Activated naive CD8-positive, alpha-beta T cell treated with anti-CD3 and anti-CD28 coated beads for 36 hours (primary cell): Measurements from ENCODE around the gene CAPN10. TPM values are rescaled to one million over a fixed set of nuclear protein-coding genes. Genes with fewer than 3 reads are reported as not detected.

ENCODE experiments used
- DNase-seq: peaks from one replicate; pipeline ENCODE4 v3.0.0; 2021
- H3K27ac Mint-ChIP-seq: one replicate; pipeline ENCODE4 v1.8.0; 2022; ENCODE audit warnings: mild to moderate bottlenecking, moderate library complexity, mixed read lengths
- H3K27me3 Mint-ChIP-seq: one replicate; pipeline ENCODE4 v1.8.0; 2022; ENCODE audit warnings: mild to moderate bottlenecking, mixed read lengths
- H3K36me3 Mint-ChIP-seq: one replicate; pipeline ENCODE4 v1.8.0; 2021; ENCODE audit warnings: mild to moderate bottlenecking, mixed read lengths
- H3K4me1 Mint-ChIP-seq: one replicate; pipeline ENCODE4 v1.8.0; 2021; ENCODE audit warnings: mixed read lengths
- H3K4me3 Mint-ChIP-seq: one replicate; pipeline ENCODE4 v1.8.0; 2022; ENCODE audit warnings: mild to moderate bottlenecking, moderate library complexity, mixed read lengths
- H3K9me3 Mint-ChIP-seq: one replicate; pipeline ENCODE4 v1.8.0; 2022; ENCODE audit warnings: mixed read lengths
- total RNA-seq, 2 experiments: library from RNA; stranded (reverse); gene quantifications; one replicate each; pipeline ENCODE4 v1.2.3, GENCODE V29; 2021

CAPN10 gene
- total RNA-seq, 2 experiments from 2014 or later = 30.1 to 32.3 TPM

- H3K4me3 Mint-ChIP-seq = peak overlapping the region; percentile 78
- peaks cover 47% of the 10 kb centered on the region for H3K4me1 Mint-ChIP-seq
- H3K36me3 Mint-ChIP-seq = peaks cover 9% of the 10 kb centered on the region
- no peaks in the 10 kb centered on the region for H3K9me3 Mint-ChIP-seq
- DNase-seq = peak; percentile 63
- no peaks in the 10 kb centered on the region for H3K27me3 Mint-ChIP-seq
- peak overlapping the region; percentile 80 for H3K27ac Mint-ChIP-seq
These were observed 17.6 kb upstream of the CAPN10 start for GRCh38 chr2:240568678-240569522.

- peak overlapping the region; percentile 63 for H3K27ac Mint-ChIP-seq
- no peak for DNase-seq
- H3K27me3 Mint-ChIP-seq = no peaks in the 10 kb centered on the region
- peaks cover 4% of the 10 kb centered on the region for H3K36me3 Mint-ChIP-seq
- peaks cover 40% of the 10 kb centered on the region for H3K4me1 Mint-ChIP-seq
- no peaks in the 10 kb centered on the region for H3K9me3 Mint-ChIP-seq
- peak overlapping the region; percentile 78 for H3K4me3 Mint-ChIP-seq
These were observed 17.0 kb upstream of the CAPN10 start for GRCh38 chr2:240569523-240569997.

- Mint-ChIP-seq H3K9me3 (no peaks in the 10 kb centered on the region), H3K36me3 (no peaks in the 10 kb centered on the region), H3K27ac (no peak overlapping the region), H3K4me3 (peak overlapping the region; percentile 78), H3K27me3 (no peaks in the 10 kb centered on the region), H3K4me1 (peaks cover 35% of the 10 kb centered on the region)
- no peak for DNase-seq
These were observed 16.5 kb upstream of the CAPN10 start for GRCh38 chr2:240569998-240570530.

- H3K27ac Mint-ChIP-seq = no peak overlapping the region
- H3K36me3 Mint-ChIP-seq = no peaks in the 10 kb centered on the region
- peak overlapping the region; percentile 22 for H3K4me3 Mint-ChIP-seq
- no peaks in the 10 kb centered on the region for H3K9me3 Mint-ChIP-seq
- DNase-seq = no peak
- no peaks in the 10 kb centered on the region for H3K27me3 Mint-ChIP-seq
- peaks cover 29% of the 10 kb centered on the region for H3K4me1 Mint-ChIP-seq
These were observed 15.8 kb upstream of the CAPN10 start for GRCh38 chr2:240570531-240571313.

- Mint-ChIP-seq H3K27me3 (no peaks in the 10 kb centered on the region), H3K4me3 (no peak overlapping the region), H3K36me3 (no peaks in the 10 kb centered on the region), H3K4me1 (peaks cover 26% of the 10 kb centered on the region), H3K9me3 (no peaks in the 10 kb centered on the region), H3K27ac (peak overlapping the region; percentile 13)
- DNase-seq = no peak
These were observed 15.1 kb upstream of the CAPN10 start for GRCh38 chr2:240571314-240571973.

GRCh38 chr2:240572141-240573031 is 14.1 kb upstream of the CAPN10 start:
- Mint-ChIP-seq H3K27me3 (no peaks in the 10 kb centered on the region), H3K4me1 (peaks cover 20% of the 10 kb centered on the region), H3K36me3 (peaks cover 2% of the 10 kb centered on the region), H3K27ac (no peak overlapping the region), H3K4me3 (no peak overlapping the region), H3K9me3 (no peaks in the 10 kb centered on the region)
- no peak for DNase-seq

- no peaks in the 10 kb centered on the region for H3K9me3 Mint-ChIP-seq
- no peak overlapping the region for H3K27ac Mint-ChIP-seq
- H3K36me3 Mint-ChIP-seq = peaks cover 2% of the 10 kb centered on the region
- no peak for DNase-seq
- no peak overlapping the region for H3K4me3 Mint-ChIP-seq
- H3K4me1 Mint-ChIP-seq = peaks cover 17% of the 10 kb centered on the region
- H3K27me3 Mint-ChIP-seq = no peaks in the 10 kb centered on the region
These were observed 13.4 kb upstream of the CAPN10 start for GRCh38 chr2:240573071-240573515.

GRCh38 chr2:240573516-240574385 is 12.8 kb upstream of the CAPN10 start:
- H3K27ac Mint-ChIP-seq = no peak overlapping the region
- peaks cover 17% of the 10 kb centered on the region for H3K4me1 Mint-ChIP-seq
- no peaks in the 10 kb centered on the region for H3K9me3 Mint-ChIP-seq
- H3K36me3 Mint-ChIP-seq = peaks cover 4% of the 10 kb centered on the region
- H3K4me3 Mint-ChIP-seq = no peak overlapping the region
- no peaks in the 10 kb centered on the region for H3K27me3 Mint-ChIP-seq
- no peak for DNase-seq

GRCh38 chr2:240574386-240575100 is 12.0 kb upstream of the CAPN10 start:
- no peaks in the 10 kb centered on the region for H3K27me3 Mint-ChIP-seq
- peaks cover 5% of the 10 kb centered on the region for H3K36me3 Mint-ChIP-seq
- no peaks in the 10 kb centered on the region for H3K9me3 Mint-ChIP-seq
- H3K27ac Mint-ChIP-seq = no peak overlapping the region
- H3K4me1 Mint-ChIP-seq = peaks cover 19% of the 10 kb centered on the region
- no peak overlapping the region for H3K4me3 Mint-ChIP-seq
- no peak for DNase-seq

GRCh38 chr2:240575101-240575965 is 11.2 kb upstream of the CAPN10 start:
- H3K27ac Mint-ChIP-seq = no peak overlapping the region
- DNase-seq = no peak
- no peaks in the 10 kb centered on the region for H3K27me3 Mint-ChIP-seq
- H3K9me3 Mint-ChIP-seq = no peaks in the 10 kb centered on the region
- H3K36me3 Mint-ChIP-seq = peaks cover 5% of the 10 kb centered on the region
- H3K4me3 Mint-ChIP-seq = no peak overlapping the region
- peaks cover 25% of the 10 kb centered on the region for H3K4me1 Mint-ChIP-seq

- no peak overlapping the region for H3K4me3 Mint-ChIP-seq
- H3K27ac Mint-ChIP-seq = no peak overlapping the region
- no peaks in the 10 kb centered on the region for H3K27me3 Mint-ChIP-seq
- H3K9me3 Mint-ChIP-seq = peaks cover 2% of the 10 kb centered on the region
- DNase-seq = no peak
- peaks cover 10% of the 10 kb centered on the region for H3K36me3 Mint-ChIP-seq
- peaks cover 21% of the 10 kb centered on the region for H3K4me1 Mint-ChIP-seq
These were observed 10.5 kb upstream of the CAPN10 start for GRCh38 chr2:240576036-240576435.
